ENCODE results near the gene SORCS1. TPM values are rescaled to one million over a fixed set of nuclear protein-coding genes. Genes with fewer than 3 reads are reported as not detected.
A peak's percentile ranks its signal among the peaks of the same experiment; 100 is the strongest.

SORCS1 gene
- polyA plus RNA-seq, 1 donor: 6.5 TPM

- Histone ChIP-seq H3K4me1 (ENCODE audit: control insufficient read depth, insufficient read depth, low read length) (no peaks in the 10 kb centered on the region), H3K4me3 (ENCODE audit: low read length) (no peak overlapping the region), H3K9me3 (ENCODE audit: control insufficient read depth, low read depth, low read length) (no peaks in the 10 kb centered on the region), H3K27ac (ENCODE audit: low read length) (no peak overlapping the region), H3K27me3 (ENCODE audit: control insufficient read depth, insufficient read depth, low read length) (no peaks in the 10 kb centered on the region), H3K36me3 (ENCODE audit: control insufficient read depth, insufficient read depth, low read length) (no peaks in the 10 kb centered on the region)
- no peak for DNase-seq
- WGBS (ENCODE audit: insufficient coverage, low lambda C conversion rate): no CpG with 5 or more reads among the region's 1 CpG
Measured at GRCh38 chr10:106765241-106765754, 399.2 kb downstream of the SORCS1 start.

- no peak for DNase-seq
- no peaks in the 10 kb centered on the region for H3K9me3 ChIP-seq (ENCODE audit: control insufficient read depth, low read depth, low read length)
- no peak overlapping the region for H3K4me3 ChIP-seq (ENCODE audit: low read length)
- WGBS (ENCODE audit: insufficient coverage, low lambda C conversion rate): no CpG with 5 or more reads among the region's 6 CpGs
- H3K4me1 ChIP-seq (ENCODE audit: control insufficient read depth, insufficient read depth, low read length): no peaks in the 10 kb centered on the region
- no peak overlapping the region for H3K27ac ChIP-seq (ENCODE audit: low read length)
- no peaks in the 10 kb centered on the region for H3K36me3 ChIP-seq (ENCODE audit: control insufficient read depth, insufficient read depth, low read length)
- H3K27me3 ChIP-seq (ENCODE audit: control insufficient read depth, insufficient read depth, low read length): no peaks in the 10 kb centered on the region
Measured at GRCh38 chr10:106764360-106764759, 400.1 kb downstream of the SORCS1 start.

GRCh38 chr10:106761906-106762305 lies 402.6 kb downstream of the SORCS1 start:
- Histone ChIP-seq H3K36me3 (ENCODE audit: control insufficient read depth, insufficient read depth, low read length) (no peaks in the 10 kb centered on the region), H3K27me3 (ENCODE audit: control insufficient read depth, insufficient read depth, low read length) (no peaks in the 10 kb centered on the region), H3K9me3 (ENCODE audit: control insufficient read depth, low read depth, low read length) (no peaks in the 10 kb centered on the region), H3K4me1 (ENCODE audit: control insufficient read depth, insufficient read depth, low read length) (no peaks in the 10 kb centered on the region), H3K4me3 (ENCODE audit: low read length) (no peak overlapping the region), H3K27ac (ENCODE audit: low read length) (no peak overlapping the region)
- WGBS (ENCODE audit: insufficient coverage, low lambda C conversion rate): no CpG with 5 or more reads among the region's 4 CpGs
- DNase-seq: no peak

DNA sequence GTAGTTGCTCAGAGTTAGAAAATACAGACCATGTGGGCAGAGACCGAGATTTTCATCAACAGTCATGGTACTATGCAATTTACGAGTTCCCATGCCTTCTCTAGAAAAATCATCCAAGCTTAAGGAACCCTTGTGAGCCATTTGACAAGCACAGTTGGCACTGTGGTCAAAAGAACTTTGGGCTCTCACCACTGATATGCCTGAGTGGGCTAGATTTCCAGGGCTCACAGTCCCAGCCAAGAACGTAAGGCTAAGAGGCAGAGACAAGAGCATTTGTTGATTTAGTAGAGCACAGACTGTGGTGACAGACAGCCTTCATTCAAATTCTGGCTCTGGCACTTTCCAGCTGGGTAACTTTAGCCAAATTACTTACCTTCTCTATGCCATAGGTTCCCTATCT lies 407.0 kb downstream of the SORCS1 start:
- Histone ChIP-seq H3K36me3 (ENCODE audit: control insufficient read depth, insufficient read depth, low read length) (no peaks in the 10 kb centered on the region), H3K9me3 (ENCODE audit: control insufficient read depth, low read depth, low read length) (no peaks in the 10 kb centered on the region)
- 100% methylated on average over 1 of the region's 3 CpGs for WGBS (ENCODE audit: insufficient coverage, low lambda C conversion rate)

DNA sequence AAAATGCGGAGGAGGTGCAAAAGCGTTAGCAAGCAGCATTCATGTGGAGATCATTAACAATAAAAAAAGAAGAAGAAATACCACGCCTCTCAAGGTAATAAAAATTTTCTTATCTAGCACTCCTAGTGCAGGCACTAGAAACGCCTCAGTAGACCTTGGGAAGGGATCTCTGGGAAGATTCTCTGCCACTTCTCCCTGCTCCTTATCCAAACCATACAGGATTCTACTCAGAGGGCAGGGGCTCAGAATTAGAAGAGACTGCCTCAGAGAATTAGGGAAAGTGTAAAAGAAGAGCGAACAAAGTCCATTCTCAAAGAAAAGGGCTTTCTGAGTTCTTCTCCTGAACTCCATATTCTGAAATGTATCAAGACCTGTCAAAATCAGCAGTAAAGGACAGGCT lies 413.4 kb downstream of the SORCS1 start:
- H3K36me3 ChIP-seq (ENCODE audit: control insufficient read depth, insufficient read depth, low read length): no peaks in the 10 kb centered on the region
- no CpG with 5 or more reads among the region's 5 CpGs for WGBS (ENCODE audit: insufficient coverage, low lambda C conversion rate)
- H3K27ac ChIP-seq (ENCODE audit: low read length): peak overlapping the region; percentile 10
- no peaks in the 10 kb centered on the region for H3K27me3 ChIP-seq (ENCODE audit: control insufficient read depth, insufficient read depth, low read length)
- no peak overlapping the region for H3K4me3 ChIP-seq (ENCODE audit: low read length)
- H3K4me1 ChIP-seq (ENCODE audit: control insufficient read depth, insufficient read depth, low read length): peaks cover 5% of the 10 kb centered on the region
- peak; percentile 23 to 60 for DNase-seq
- H3K9me3 ChIP-seq (ENCODE audit: control insufficient read depth, low read depth, low read length): no peaks in the 10 kb centered on the region

More for the DNA sequence above, 407.0 kb downstream of the SORCS1 start:
- Histone ChIP-seq H3K27me3 (ENCODE audit: control insufficient read depth, insufficient read depth, low read length) (no peaks in the 10 kb centered on the region), H3K4me3 (ENCODE audit: low read length) (no peak overlapping the region), H3K27ac (ENCODE audit: low read length) (no peak overlapping the region), H3K4me1 (ENCODE audit: control insufficient read depth, insufficient read depth, low read length) (no peaks in the 10 kb centered on the region)
- DNase-seq: no peak

- Histone ChIP-seq H3K36me3 (ENCODE audit: control insufficient read depth, insufficient read depth, low read length) (no peaks in the 10 kb centered on the region), H3K4me3 (ENCODE audit: low read length) (no peak overlapping the region), H3K27me3 (ENCODE audit: control insufficient read depth, insufficient read depth, low read length) (no peaks in the 10 kb centered on the region), H3K9me3 (ENCODE audit: control insufficient read depth, low read depth, low read length) (no peaks in the 10 kb centered on the region), H3K27ac (ENCODE audit: low read length) (no peak overlapping the region), H3K4me1 (ENCODE audit: control insufficient read depth, insufficient read depth, low read length) (peaks cover 5% of the 10 kb centered on the region)
- no CpG with 5 or more reads among the region's 1 CpG for WGBS (ENCODE audit: insufficient coverage, low lambda C conversion rate)
- DNase-seq: no peak
Measured at GRCh38 chr10:106746868-106747267, 417.6 kb downstream of the SORCS1 start.

- peak; percentile 49 to 83 for DNase-seq
- Histone ChIP-seq H3K4me3 (ENCODE audit: low read length) (no peak overlapping the region), H3K27me3 (ENCODE audit: control insufficient read depth, insufficient read depth, low read length) (no peaks in the 10 kb centered on the region), H3K27ac (ENCODE audit: low read length) (peak overlapping the region; percentile 39), H3K36me3 (ENCODE audit: control insufficient read depth, insufficient read depth, low read length) (no peaks in the 10 kb centered on the region), H3K9me3 (ENCODE audit: control insufficient read depth, low read depth, low read length) (no peaks in the 10 kb centered on the region), H3K4me1 (ENCODE audit: control insufficient read depth, insufficient read depth, low read length) (peaks cover 9% of the 10 kb centered on the region)
- WGBS (ENCODE audit: insufficient coverage, low lambda C conversion rate): 0% methylated on average over 1 of the region's 4 CpGs
Measured at GRCh38 chr10:106741006-106741530, 423.4 kb downstream of the SORCS1 start.

DNA sequence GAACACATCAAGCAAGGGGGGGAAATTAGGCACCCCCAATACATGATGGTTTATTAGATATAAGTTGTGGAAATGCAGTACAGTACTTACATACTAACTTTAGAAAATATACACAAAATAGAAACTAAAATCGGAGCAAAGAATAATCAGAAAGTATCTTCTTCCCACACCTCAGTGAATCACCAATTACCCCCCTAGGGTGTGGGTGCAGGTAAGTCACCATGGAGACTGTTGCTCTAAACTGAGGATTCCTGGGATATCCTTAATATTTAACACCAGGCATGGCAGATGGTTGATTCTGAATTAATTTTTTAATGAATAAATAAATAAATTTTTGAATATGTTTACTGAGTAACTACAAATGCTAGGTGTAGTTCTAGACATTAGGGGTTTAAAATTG lies 424.4 kb downstream of the SORCS1 start:
- Histone ChIP-seq H3K9me3 (ENCODE audit: control insufficient read depth, low read depth, low read length) (no peaks in the 10 kb centered on the region), H3K27me3 (ENCODE audit: control insufficient read depth, insufficient read depth, low read length) (no peaks in the 10 kb centered on the region), H3K4me3 (ENCODE audit: low read length) (no peak overlapping the region), H3K27ac (ENCODE audit: low read length) (no peak overlapping the region), H3K36me3 (ENCODE audit: control insufficient read depth, insufficient read depth, low read length) (no peaks in the 10 kb centered on the region), H3K4me1 (ENCODE audit: control insufficient read depth, insufficient read depth, low read length) (peaks cover 9% of the 10 kb centered on the region)
- no peak for DNase-seq
- WGBS (ENCODE audit: insufficient coverage, low lambda C conversion rate): no CpG with 5 or more reads among the region's 1 CpG

GRCh38 chr10:106734220-106734619 lies 430.3 kb downstream of the SORCS1 start:
- DNase-seq: no peak
- H3K4me3 ChIP-seq (ENCODE audit: low read length): no peak overlapping the region
- H3K9me3 ChIP-seq (ENCODE audit: control insufficient read depth, low read depth, low read length): no peaks in the 10 kb centered on the region
- H3K27me3 ChIP-seq (ENCODE audit: control insufficient read depth, insufficient read depth, low read length): no peaks in the 10 kb centered on the region
- no peaks in the 10 kb centered on the region for H3K4me1 ChIP-seq (ENCODE audit: control insufficient read depth, insufficient read depth, low read length)
- H3K27ac ChIP-seq (ENCODE audit: low read length): no peak overlapping the region
- no peaks in the 10 kb centered on the region for H3K36me3 ChIP-seq (ENCODE audit: control insufficient read depth, insufficient read depth, low read length)

GRCh38 chr10:106728232-106728631 lies 436.3 kb downstream of the SORCS1 start:
- WGBS (ENCODE audit: insufficient coverage, low lambda C conversion rate): no CpG with 5 or more reads among the region's 2 CpGs
- no peaks in the 10 kb centered on the region for H3K4me1 ChIP-seq (ENCODE audit: control insufficient read depth, insufficient read depth, low read length)
- no peak for DNase-seq

DNA sequence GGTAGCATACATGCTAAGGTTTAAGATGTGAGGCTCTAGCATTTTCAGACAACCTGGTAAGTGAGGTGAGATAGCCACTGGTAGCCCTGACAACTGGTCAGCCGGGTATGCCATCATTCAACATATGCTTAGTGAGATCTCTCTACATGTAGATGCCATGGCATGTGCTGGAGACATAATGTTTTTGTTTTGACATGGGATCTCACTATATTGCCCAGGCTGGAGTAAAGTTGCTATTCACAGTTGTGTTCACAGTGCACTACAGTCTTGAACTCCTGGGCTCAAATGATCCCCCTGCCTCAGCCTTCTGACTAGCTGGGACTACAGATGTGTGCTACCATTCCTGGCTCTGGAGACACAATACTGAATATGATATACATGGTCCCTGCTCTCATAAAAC lies 437.3 kb downstream of the SORCS1 start:
- no peaks in the 10 kb centered on the region for H3K27me3 ChIP-seq (ENCODE audit: control insufficient read depth, insufficient read depth, low read length)
- WGBS (ENCODE audit: insufficient coverage, low lambda C conversion rate): no CpG with 5 or more reads among the region's 1 CpG
- no peaks in the 10 kb centered on the region for H3K4me1 ChIP-seq (ENCODE audit: control insufficient read depth, insufficient read depth, low read length)
- DNase-seq: no peak
- no peak overlapping the region for H3K4me3 ChIP-seq (ENCODE audit: low read length)
- H3K27ac ChIP-seq (ENCODE audit: low read length): no peak overlapping the region
- H3K9me3 ChIP-seq (ENCODE audit: control insufficient read depth, low read depth, low read length): no peaks in the 10 kb centered on the region
- H3K36me3 ChIP-seq (ENCODE audit: control insufficient read depth, insufficient read depth, low read length): no peaks in the 10 kb centered on the region

More at GRCh38 chr10:106728232-106728631, 436.3 kb downstream of the SORCS1 start:
- Histone ChIP-seq H3K27me3 (ENCODE audit: control insufficient read depth, insufficient read depth, low read length) (no peaks in the 10 kb centered on the region), H3K27ac (ENCODE audit: low read length) (no peak overlapping the region), H3K4me3 (ENCODE audit: low read length) (no peak overlapping the region), H3K36me3 (ENCODE audit: control insufficient read depth, insufficient read depth, low read length) (no peaks in the 10 kb centered on the region), H3K9me3 (ENCODE audit: control insufficient read depth, low read depth, low read length) (no peaks in the 10 kb centered on the region)
